DMS 273 (cell line): ENCODE results near the gene SCNN1A.

Source experiments
- DNase-seq: peaks from one replicate; lab custom pipeline; 2025; ENCODE audit not compliant: unreplicated experiment; lab: John Stamatoyannopoulos, UW

SCNN1A gene

GRCh38 chr12:6384499-6385436, 9.4 kb upstream of the SCNN1A start:
- DNase-seq: no peak

GRCh38 chr12:6383572-6384498, 8.5 kb upstream of the SCNN1A start, which contains the start of gene LTBR:
Gene LTBR (plus strand): TSS chr12:6384162. CDS start chr12:6384359, 197 bp downstream.
- no peak for DNase-seq

GRCh38 chr12:6382982-6383381, 7.6 kb upstream of the SCNN1A start:
- no peak for DNase-seq

- no peak for DNase-seq
Observed at GRCh38 chr12:6382371-6382770, 7.0 kb upstream of the SCNN1A start.

- DNase-seq: no peak
Observed at GRCh38 chr12:6380141-6381121, 5.1 kb upstream of the SCNN1A start.

- DNase-seq: no peak
Observed at GRCh38 chr12:6378709-6379472, 3.5 kb upstream of the SCNN1A start.

- DNase-seq: no peak
Observed at GRCh38 chr12:6377667-6377994, 2.3 kb upstream of the SCNN1A start.

- no peak for DNase-seq
Observed at GRCh38 chr12:6376870-6377666, 1.7 kb upstream of the SCNN1A start.

- DNase-seq: no peak
Observed at GRCh38 chr12:6376079-6376869, 911 bp upstream of the SCNN1A start.

GRCh38 chr12:6374786-6375160, 590 bp downstream of the SCNN1A start:
- DNase-seq: no peak

- DNase-seq: no peak
Observed at GRCh38 chr12:6374028-6374785, 1.2 kb downstream of the SCNN1A start.

GRCh38 chr12:6373022-6373787, 2.2 kb downstream of the SCNN1A start:
- DNase-seq: no peak

GRCh38 chr12:6372403-6373003, 2.9 kb downstream of the SCNN1A start:
- DNase-seq: peak; percentile 13

GRCh38 chr12:6370994-6371754, 4.2 kb downstream of the SCNN1A start:
- peak; percentile 28 for DNase-seq

GRCh38 chr12:6370576-6370935, 4.8 kb downstream of the SCNN1A start:
- no peak for DNase-seq
